HCT116 (cell line): ENCODE measurements around the gene NLRC4. TPM values are rescaled to one million over a fixed set of nuclear protein-coding genes. Genes with fewer than 3 reads are reported as not detected.

Experiments
- ATAC-seq: fragments of 200-7000 bp; cut with Tn5 transposase; 2 replicates; pipeline ENCODE4 v1.9.1; 2020; ENCODE audit warnings: mild to moderate bottlenecking, moderate library complexity
- BruUV-seq: library from RNA; stranded (reverse); fragments of 400-500 nt; replicated peaks from 2 replicates; lab custom pipeline; 2021; lab: Mats Ljungman, UMichigan
- CTCF ChIA-PET: fragments of 300-600 bp; sonication (Branson Sonifier 250); formaldehyde crosslinking; loops from one replicate; lab custom pipeline; 2021; ENCODE audit warnings: antibody characterized with exemption; lab: Charles Lee
- POLR2A ChIA-PET: fragments of 300-600, 350-600 bp; sonication (Branson Sonifier 250); formaldehyde crosslinking; loops from one replicate; lab custom pipeline; 2021; ENCODE audit warnings: antibody characterized with exemption; lab: Charles Lee
- RAD21 ChIA-PET, 2 experiments: fragments of 300-600 bp; sonication (Branson Sonifier 250); formaldehyde crosslinking; loops; one replicate each; lab custom pipeline; 2023; ENCODE audit warnings: low total read pairs in 2 of 2; ENCODE audit not compliant: uncharacterized antibody in 2 of 2, unreplicated experiment in 2 of 2, low non-redundant PET in 1 of 2; lab: Charles Lee
- DNase-seq: peaks from one replicate; pipeline ENCODE4 v3.0.0-alpha.2; 2010; ENCODE audit warnings: low read depth, low spot score
- H2AFZ ChIP-seq: fragments of 200-600 bp; shearing (Covaris generic), sonication (generic); 2 replicates; pipeline ENCODE4 v1.6.1; 2017; ENCODE audit warnings: low read depth, mixed run types, mixed read lengths, antibody characterized with exemption, low read length; ENCODE audit not compliant: poor library complexity, severe bottlenecking
- H3K27ac ChIP-seq: 2 replicates; pipeline ENCODE4 v1.5.1; 2012; ENCODE audit warnings: low read depth, low read length
- H3K27me3 ChIP-seq: fragments of 200-600 bp; sonication (generic); 2 replicates; pipeline ENCODE4 v1.6.1; 2016; ENCODE audit warnings: mixed run types, low read length, mixed read lengths; ENCODE audit not compliant: insufficient read depth
- H3K36me3 ChIP-seq, 2 experiments: fragments of 200-500 bp in 1 of 2; fragments of 200-600 bp in 1 of 2; sonication (Bioruptor generic) in 1 of 2; sonication (generic) in 1 of 2; 2 replicates each; pipeline versions ENCODE4 v1.5.1 to v1.6.1; 2014 to 2016; ENCODE audit warnings: low read length in 2 of 2, inconsistent platforms in 1 of 2, mixed read lengths in 1 of 2, mixed run types in 1 of 2; ENCODE audit not compliant: insufficient read depth in 2 of 2, control insufficient read depth in 1 of 2
- H3K4me1 ChIP-seq, 2 experiments: fragments of 200-600 bp in 1 of 2; sonication (generic) in 1 of 2; 2 replicates each; pipeline versions ENCODE4 v1.5.1 to v1.6.1; 2012 to 2017; ENCODE audit warnings: low read length in 2 of 2, inconsistent platforms in 1 of 2, mild to moderate bottlenecking in 1 of 2, mixed read lengths in 1 of 2, mixed run types in 1 of 2, moderate library complexity in 1 of 2; ENCODE audit not compliant: insufficient read depth in 2 of 2, control insufficient read depth in 1 of 2
- H3K4me2 ChIP-seq: fragments of 200-600 bp; sonication (generic); 2 replicates; pipeline ENCODE4 v1.6.1; 2017; ENCODE audit warnings: mixed run types, low read length, mixed read lengths
- H3K4me3 ChIP-seq, 2 experiments: fragments of 200-600 bp in 1 of 2; sonication (generic) in 1 of 2; replicated peaks in 1 of 2; 2 replicates each; pipeline ENCODE4 v1.5.1; 2011 to 2016; ENCODE audit warnings: low read length in 2 of 2, control low read depth in 1 of 2, low read depth in 1 of 2, mild to moderate bottlenecking in 1 of 2, mixed read lengths in 1 of 2, mixed run types in 1 of 2
- H3K79me2 ChIP-seq: fragments of 200-600 bp; sonication (generic); 2 replicates; pipeline ENCODE4 v1.6.1; 2017; ENCODE audit warnings: mild to moderate bottlenecking, mixed run types, low read length, moderate library complexity, mixed read lengths; ENCODE audit not compliant: insufficient read depth
- H3K9ac ChIP-seq: fragments of 200-600 bp; sonication (generic); 2 replicates; pipeline ENCODE4 v1.6.1; 2016; ENCODE audit warnings: low read length, mixed read lengths
- H3K9me2 ChIP-seq: fragments of 200-600 bp; sonication (generic), shearing (Covaris generic); 2 replicates; pipeline ENCODE4 v1.6.1; 2017; ENCODE audit warnings: mixed run types, mild to moderate bottlenecking, moderate library complexity; ENCODE audit not compliant: insufficient read depth
- H3K9me3 ChIP-seq, 2 experiments: fragments of 200-500 bp in 1 of 2; fragments of 200-600 bp in 1 of 2; sonication (Bioruptor generic) in 1 of 2; sonication (generic) in 1 of 2; 2 replicates each; pipeline ENCODE4 v1.6.1; 2014 to 2017; ENCODE audit warnings: low read length in 2 of 2, mixed read lengths in 2 of 2, inconsistent platforms in 1 of 2, low read depth in 1 of 2, mild to moderate bottlenecking in 1 of 2, mixed run types in 1 of 2, moderate library complexity in 1 of 2; ENCODE audit not compliant: control insufficient read depth in 1 of 2, insufficient read depth in 1 of 2
- H4K20me1 ChIP-seq: fragments of 200-600 bp; sonication (generic), shearing (Covaris generic); 2 replicates; pipeline ENCODE4 v1.6.1; 2017; ENCODE audit warnings: mixed run types, mild to moderate bottlenecking, moderate library complexity; ENCODE audit not compliant: insufficient read depth
- CEBPB ChIP-seq: IDR thresholded peaks from 2 replicates; pipeline ENCODE4 v1.6.1; 2012; ENCODE audit warnings: low read depth
- JUND ChIP-seq: IDR thresholded peaks from 2 replicates; pipeline ENCODE4 v1.6.1; 2012
- POLR2AphosphoS5 ChIP-seq: IDR thresholded peaks from 2 replicates; pipeline ENCODE4 v1.6.1; 2011; ENCODE audit warnings: mild to moderate bottlenecking, low read depth, low read length, moderate library complexity
- ZNF274 ChIP-seq: fragments of 200-500 bp; sonication (Bioruptor generic); IDR thresholded peaks from 2 replicates; pipeline ENCODE4 v1.6.1; 2014; ENCODE audit warnings: mild to moderate bottlenecking, low read depth, low read length, inconsistent platforms
- intact Hi-C: fragments of 100-400 bp; cut with micrococcal nuclease; formaldehyde crosslinking; loops from 2 replicates; pipeline ENCODE4 v1.10.0; 2022
- total RNA-seq: library from RNA; stranded (reverse); gene quantifications from one replicate; pipeline ENCODE4 v1.2.1, GENCODE V29; 2021; ENCODE audit not compliant: unreplicated experiment
- TF ChIP-seq, protein P1 (sequence below), 3 experiments: fragments of 200-600 bp in 1 of 3; sonication (generic) in 1 of 3; IDR thresholded peaks in 2 of 3; conservative IDR thresholded peaks in 1 of 3; 2 replicates each; pipeline ENCODE4 v1.5.1; 2012 to 2017; ENCODE audit warnings: low read depth in 2 of 3, low read length in 2 of 3, antibody characterized with exemption in 1 of 3, borderline replicate concordance in 1 of 3, control low read depth in 1 of 3, mild to moderate bottlenecking in 1 of 3, mixed read lengths in 1 of 3, mixed run types in 1 of 3, moderate library complexity in 1 of 3; ENCODE audit not compliant: insufficient read depth in 1 of 3
- TF ChIP-seq, protein P2 (sequence below): IDR thresholded peaks from 2 replicates; pipeline ENCODE4 v1.6.1; 2012; ENCODE audit warnings: low read depth

The NLRC4 gene
- total RNA-seq, 1 experiment from 2014 or later, result not detected

DNA sequence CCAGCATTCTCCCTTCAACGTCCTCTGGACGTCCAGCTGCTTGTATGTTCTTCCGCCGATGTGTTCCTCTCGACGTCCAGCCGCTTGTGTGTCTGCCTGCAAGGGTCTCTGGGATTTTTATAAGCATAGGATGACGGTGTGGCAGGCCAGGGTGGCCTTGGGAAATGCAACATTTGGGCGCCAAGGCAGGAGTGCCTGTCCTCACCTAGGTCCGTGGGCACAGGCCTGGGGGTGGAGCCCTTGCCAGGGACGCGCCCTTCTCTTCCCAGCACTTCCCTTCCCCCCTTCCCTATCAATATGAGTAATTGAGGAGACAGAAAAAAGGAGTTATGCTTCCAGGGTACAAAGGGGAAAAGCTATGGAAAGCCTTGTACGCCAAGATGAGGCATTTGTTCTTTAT lies 6.4 kb downstream of the NLRC4 start:
- Histone ChIP-seq H3K36me3 (no peaks in the 10 kb centered on the region), H3K9ac (no peak overlapping the region), H3K4me3 (no peak overlapping the region), H3K79me2 (no peaks in the 10 kb centered on the region), H3K27me3 (no peaks in the 10 kb centered on the region), H3K4me2 (no peak overlapping the region), H3K4me1 (no peaks in the 10 kb centered on the region), H2AFZ (no peak overlapping the region), H4K20me1 (no peaks in the 10 kb centered on the region), H3K9me3 (no peaks in the 10 kb centered on the region), H3K27ac (no peak overlapping the region), H3K9me2 (no peaks in the 10 kb centered on the region)
- CTCF ChIA-PET, result no interaction called here
- no peak for ATAC-seq
- POLR2A ChIA-PET, result no interaction called here
- DNase-seq, result no peak
- RAD21 ChIA-PET, result no interaction called here
- intact Hi-C loops, result no loop called here
- BruUV-seq, result no TSS peak
- TF ChIP-seq JUND (no peak), ZNF274 (no peak), POLR2AphosphoS5 (no peak)
- TF ChIP-seq, protein P1, sequence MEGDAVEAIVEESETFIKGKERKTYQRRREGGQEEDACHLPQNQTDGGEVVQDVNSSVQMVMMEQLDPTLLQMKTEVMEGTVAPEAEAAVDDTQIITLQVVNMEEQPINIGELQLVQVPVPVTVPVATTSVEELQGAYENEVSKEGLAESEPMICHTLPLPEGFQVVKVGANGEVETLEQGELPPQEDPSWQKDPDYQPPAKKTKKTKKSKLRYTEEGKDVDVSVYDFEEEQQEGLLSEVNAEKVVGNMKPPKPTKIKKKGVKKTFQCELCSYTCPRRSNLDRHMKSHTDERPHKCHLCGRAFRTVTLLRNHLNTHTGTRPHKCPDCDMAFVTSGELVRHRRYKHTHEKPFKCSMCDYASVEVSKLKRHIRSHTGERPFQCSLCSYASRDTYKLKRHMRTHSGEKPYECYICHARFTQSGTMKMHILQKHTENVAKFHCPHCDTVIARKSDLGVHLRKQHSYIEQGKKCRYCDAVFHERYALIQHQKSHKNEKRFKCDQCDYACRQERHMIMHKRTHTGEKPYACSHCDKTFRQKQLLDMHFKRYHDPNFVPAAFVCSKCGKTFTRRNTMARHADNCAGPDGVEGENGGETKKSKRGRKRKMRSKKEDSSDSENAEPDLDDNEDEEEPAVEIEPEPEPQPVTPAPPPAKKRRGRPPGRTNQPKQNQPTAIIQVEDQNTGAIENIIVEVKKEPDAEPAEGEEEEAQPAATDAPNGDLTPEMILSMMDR (IDR thresholded peaks at IDR 0.05 in 2 of 3, conservative IDR thresholded peaks at IDR 0.05 in 1 of 3; ENCODE audit: borderline replicate concordance in 1 of 3, insufficient read depth in 1 of 3, low read depth in 2 of 3, low read length in 2 of 3), result no peak

DNA sequence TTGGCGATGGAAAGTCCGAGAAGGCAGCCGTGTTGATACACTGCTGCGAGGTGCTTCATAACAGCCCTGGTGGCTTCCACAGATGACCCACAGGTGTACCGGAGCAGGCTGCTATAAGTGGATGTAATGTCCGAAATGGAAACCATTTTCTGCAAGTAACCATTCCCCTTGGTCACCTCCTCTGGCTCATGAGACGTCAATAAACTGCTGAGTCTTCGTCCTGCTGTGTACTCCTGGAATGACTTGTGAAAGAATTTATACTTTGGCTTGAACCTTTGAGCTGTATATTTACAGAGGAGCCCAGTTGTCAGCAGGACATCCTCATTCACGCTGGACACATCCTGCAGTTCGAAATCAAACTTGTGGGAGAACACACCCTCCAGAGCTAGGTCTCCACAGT lies 14.4 kb downstream of the NLRC4 start:
- ChIA-PET CTCF (no interaction called here), POLR2A (no interaction called here), RAD21 (no interaction called here)
- Histone ChIP-seq H3K4me2 (no peak overlapping the region), H3K4me3 (no peak overlapping the region), H3K79me2 (no peaks in the 10 kb centered on the region), H3K36me3 (no peaks in the 10 kb centered on the region), H4K20me1 (no peaks in the 10 kb centered on the region), H3K9me3 (no peaks in the 10 kb centered on the region), H3K9me2 (no peaks in the 10 kb centered on the region), H2AFZ (no peak overlapping the region), H3K27ac (no peak overlapping the region), H3K4me1 (no peaks in the 10 kb centered on the region), H3K27me3 (no peaks in the 10 kb centered on the region), H3K9ac (no peak overlapping the region)
- TF ChIP-seq, protein P2, sequence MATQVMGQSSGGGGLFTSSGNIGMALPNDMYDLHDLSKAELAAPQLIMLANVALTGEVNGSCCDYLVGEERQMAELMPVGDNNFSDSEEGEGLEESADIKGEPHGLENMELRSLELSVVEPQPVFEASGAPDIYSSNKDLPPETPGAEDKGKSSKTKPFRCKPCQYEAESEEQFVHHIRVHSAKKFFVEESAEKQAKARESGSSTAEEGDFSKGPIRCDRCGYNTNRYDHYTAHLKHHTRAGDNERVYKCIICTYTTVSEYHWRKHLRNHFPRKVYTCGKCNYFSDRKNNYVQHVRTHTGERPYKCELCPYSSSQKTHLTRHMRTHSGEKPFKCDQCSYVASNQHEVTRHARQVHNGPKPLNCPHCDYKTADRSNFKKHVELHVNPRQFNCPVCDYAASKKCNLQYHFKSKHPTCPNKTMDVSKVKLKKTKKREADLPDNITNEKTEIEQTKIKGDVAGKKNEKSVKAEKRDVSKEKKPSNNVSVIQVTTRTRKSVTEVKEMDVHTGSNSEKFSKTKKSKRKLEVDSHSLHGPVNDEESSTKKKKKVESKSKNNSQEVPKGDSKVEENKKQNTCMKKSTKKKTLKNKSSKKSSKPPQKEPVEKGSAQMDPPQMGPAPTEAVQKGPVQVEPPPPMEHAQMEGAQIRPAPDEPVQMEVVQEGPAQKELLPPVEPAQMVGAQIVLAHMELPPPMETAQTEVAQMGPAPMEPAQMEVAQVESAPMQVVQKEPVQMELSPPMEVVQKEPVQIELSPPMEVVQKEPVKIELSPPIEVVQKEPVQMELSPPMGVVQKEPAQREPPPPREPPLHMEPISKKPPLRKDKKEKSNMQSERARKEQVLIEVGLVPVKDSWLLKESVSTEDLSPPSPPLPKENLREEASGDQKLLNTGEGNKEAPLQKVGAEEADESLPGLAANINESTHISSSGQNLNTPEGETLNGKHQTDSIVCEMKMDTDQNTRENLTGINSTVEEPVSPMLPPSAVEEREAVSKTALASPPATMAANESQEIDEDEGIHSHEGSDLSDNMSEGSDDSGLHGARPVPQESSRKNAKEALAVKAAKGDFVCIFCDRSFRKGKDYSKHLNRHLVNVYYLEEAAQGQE, result no peak
- TF ChIP-seq ZNF274 (no peak), CEBPB (no peak)
- DNase-seq (no peak), ATAC-seq (no peak)
- no TSS peak for BruUV-seq
- intact Hi-C loops, result no loop called here
